Keratinocyte (primary cell): Measurements from ENCODE around the gene LDLRAD4. TPM values are rescaled to one million over a fixed set of nuclear protein-coding genes. Genes with fewer than 3 reads are reported as not detected.

Experiments used
- DNase-seq: peaks from one replicate; pipeline ENCODE4 v3.0.0-alpha.2; 2011; ENCODE audit warnings: low read depth, missing footprints, low spot score
- FAIRE-seq: peaks from 2 replicates; lab custom pipeline; 2011; peaks lifted over from hg19 to GRCh38; lab: Jason Lieb, UNC
- H2AFZ ChIP-seq: 2 replicates; pipeline ENCODE4 v1.6.0; 2012; ENCODE audit warnings: low read length, control low read depth, inconsistent platforms; ENCODE audit not compliant: control insufficient read depth
- H3K27ac ChIP-seq: 2 replicates; pipeline ENCODE4 v1.5.1; 2011; ENCODE audit warnings: low read length; ENCODE audit not compliant: control insufficient read depth, insufficient read depth
- H3K27me3 ChIP-seq: 3 replicates; pipeline ENCODE4 v1.6.0; 2011; ENCODE audit warnings: low read length; ENCODE audit not compliant: control insufficient read depth, insufficient read depth; ENCODE audit errors: extremely low read depth
- H3K36me3 ChIP-seq, 2 experiments: 2 replicates in 1 of 2; 3 replicates in 1 of 2; pipeline ENCODE4 v1.5.1; 2011; ENCODE audit warnings: low read length in 2 of 2, mild to moderate bottlenecking in 1 of 2; ENCODE audit not compliant: control insufficient read depth in 2 of 2, insufficient read depth in 2 of 2; ENCODE audit errors: extremely low read depth in 1 of 2
- H3K4me1 ChIP-seq: 3 replicates; pipeline ENCODE4 v1.5.1; 2011; ENCODE audit warnings: low read length; ENCODE audit not compliant: control insufficient read depth, insufficient read depth; ENCODE audit errors: extremely low read depth
- H3K4me2 ChIP-seq: 3 replicates; pipeline ENCODE4 v1.6.0; 2011; ENCODE audit warnings: low read depth, low read length; ENCODE audit not compliant: control insufficient read depth, insufficient read depth; ENCODE audit errors: extremely low read depth
- H3K4me3 ChIP-seq, 3 experiments: fragments of 200-600 bp in 1 of 3; sonication (generic) in 1 of 3; 2 replicates in 2 of 3; 3 replicates in 1 of 3; pipeline ENCODE4 v1.5.1; 2011 to 2016; ENCODE audit warnings: low read length in 3 of 3, mild to moderate bottlenecking in 3 of 3, control low read depth in 2 of 3, inconsistent platforms in 1 of 3, low read depth in 1 of 3, mixed read lengths in 1 of 3, mixed run types in 1 of 3, moderate library complexity in 1 of 3; ENCODE audit not compliant: control insufficient read depth in 2 of 3, insufficient read depth in 2 of 3; ENCODE audit errors: extremely low read depth in 1 of 3
- H3K79me2 ChIP-seq: 2 replicates; pipeline ENCODE4 v1.6.0; 2012; ENCODE audit warnings: low read length; ENCODE audit not compliant: control insufficient read depth, insufficient read depth
- H3K9ac ChIP-seq: 3 replicates; pipeline ENCODE4 v1.6.0; 2011; ENCODE audit warnings: low read length; ENCODE audit not compliant: control insufficient read depth, insufficient read depth; ENCODE audit errors: extremely low read depth
- H3K9me1 ChIP-seq: 3 replicates; pipeline ENCODE4 v1.6.0; 2011; ENCODE audit warnings: low read length; ENCODE audit not compliant: control insufficient read depth, insufficient read depth; ENCODE audit errors: extremely low read depth
- H3K9me3 ChIP-seq: 2 replicates; pipeline ENCODE4 v1.5.1; 2012; ENCODE audit warnings: low read depth, low read length; ENCODE audit not compliant: control insufficient read depth
- H4K20me1 ChIP-seq: 3 replicates; pipeline ENCODE4 v1.6.0; 2011; ENCODE audit warnings: low read length; ENCODE audit not compliant: control insufficient read depth, insufficient read depth; ENCODE audit errors: extremely low read depth
- CTCF ChIP-seq, 3 experiments: IDR thresholded peaks in 1 of 3; conservative IDR thresholded peaks in 1 of 3; optimal IDR thresholded peaks in 1 of 3; 2 replicates in 2 of 3; 3 replicates in 1 of 3; pipeline versions ENCODE3 to v1.5.1; 2011; ENCODE audit warnings: low read length in 3 of 3, mild to moderate bottlenecking in 3 of 3, moderate library complexity in 2 of 3, control low read depth in 1 of 3, inconsistent platforms in 1 of 3; ENCODE audit not compliant: insufficient read depth in 2 of 3; ENCODE audit errors: extremely low read depth in 1 of 3
- EZH2 ChIP-seq: IDR thresholded peaks from one replicate; pipeline ENCODE4 v1.6.1; 2012; ENCODE audit warnings: inconsistent platforms, mild to moderate bottlenecking, low read length, moderate library complexity
- dilution Hi-C: fragments of 300-500 bp; cut with MboI; formaldehyde crosslinking; loops from one replicate; pipeline ENCODE4 v1.7.0; 2020; ENCODE audit warnings: low sequenced_read_pairs; ENCODE audit not compliant: extremely low pct_ligation_motif_present
- polyA plus RNA-seq, 5 experiments: library from polyadenylated mRNA; depleted of rRNA in 3 of 5; stranded (reverse) in 3 of 5; stranded (forward) in 1 of 5; unstranded in 1 of 5; fragments of >200 nt; gene quantifications; 1 replicate in 1 of 5; 2 replicates in 3 of 5; 3 replicates in 1 of 5; pipeline versions ENCODE4 v1.2.1 to v1.2.3, GENCODE V29; 2011 to 2012; ENCODE audit warnings: missing spikeins in 2 of 5, low read depth in 1 of 5, low replicate concordance in 1 of 5

LDLRAD4 gene
- polyA plus RNA-seq, 1 donor (not counting 4 experiments of a cell fraction or from before 2014, with no cell fraction given) = not detected

- no peaks in the 10 kb centered on the region for H3K36me3 ChIP-seq
- TF ChIP-seq CTCF (optimal IDR thresholded peaks at IDR 0.05 in 1 of 3, IDR thresholded peaks at IDR 0.05 in 1 of 3, conservative IDR thresholded peaks at IDR 0.05 in 1 of 3; ENCODE audit: extremely low read depth in 1 of 3, insufficient read depth in 2 of 3, low read length in 3 of 3) (no peak), EZH2 (no peak)
- H3K4me1 ChIP-seq = no peaks in the 10 kb centered on the region
- H3K4me3 ChIP-seq = no peak overlapping the region
- H3K4me2 ChIP-seq = no peak overlapping the region
- no peaks in the 10 kb centered on the region for H3K9me1 ChIP-seq
- dilution Hi-C loops = no loop called here
- no peaks in the 10 kb centered on the region for H3K79me2 ChIP-seq
- FAIRE-seq (no peak), DNase-seq (no peak)
- no peak overlapping the region for H3K27ac ChIP-seq
- H3K9ac ChIP-seq = no peak overlapping the region
- H2AFZ ChIP-seq = no peak overlapping the region
- H4K20me1 ChIP-seq = no peaks in the 10 kb centered on the region
- H3K27me3 ChIP-seq = no peaks in the 10 kb centered on the region
- H3K9me3 ChIP-seq = no peaks in the 10 kb centered on the region
Observed at GRCh38 chr18:13399511-13399910, 181.0 kb downstream of the LDLRAD4 start.

GRCh38 chr18:13400636-13401315, 182.2 kb downstream of the LDLRAD4 start:
- dilution Hi-C loops = no loop called here
- Histone ChIP-seq H3K36me3 (no peaks in the 10 kb centered on the region), H3K9me1 (no peaks in the 10 kb centered on the region), H3K4me3 (no peak overlapping the region), H3K9ac (no peak overlapping the region), H3K4me1 (no peaks in the 10 kb centered on the region), H3K4me2 (no peak overlapping the region), H3K27me3 (no peaks in the 10 kb centered on the region), H3K79me2 (no peaks in the 10 kb centered on the region), H3K9me3 (no peaks in the 10 kb centered on the region), H4K20me1 (no peaks in the 10 kb centered on the region), H2AFZ (no peak overlapping the region), H3K27ac (no peak overlapping the region)
- no peak for TF ChIP-seq EZH2
- no peak for TF ChIP-seq CTCF (optimal IDR thresholded peaks at IDR 0.05 in 1 of 3, IDR thresholded peaks at IDR 0.05 in 1 of 3, conservative IDR thresholded peaks at IDR 0.05 in 1 of 3; ENCODE audit: extremely low read depth in 1 of 3, insufficient read depth in 2 of 3, low read length in 3 of 3)
- no peak for DNase-seq
- no peak for FAIRE-seq
